Kasumi-1 (cell line): ENCODE data around the gene TWIST2.

Experiments
- DNase-seq, 2 experiments: peaks; one replicate each; lab custom pipeline; 2025; lab: John Stamatoyannopoulos, UW

TWIST2 gene

GRCh38 chr2:238955648-238956531 lies 108.0 kb downstream of the TWIST2 start:
- DNase-seq = no peak

GRCh38 chr2:238956676-238957075 lies 108.8 kb downstream of the TWIST2 start:
- no peak for DNase-seq
